ENCODE data around the gene SLC16A8.

The SLC16A8 gene

GRCh38 chr22:38112381-38112780 is 28.4 kb upstream of the SLC16A8 start:
- DNase-seq (ENCODE audit: low spot score): no peak

- DNase-seq (ENCODE audit: low spot score): no peak
Observed at GRCh38 chr22:38111925-38112355, 28.0 kb upstream of the SLC16A8 start.

GRCh38 chr22:38110863-38111852 is 27.2 kb upstream of the SLC16A8 start:
- DNase-seq (ENCODE audit: low spot score): no peak

- no peak for DNase-seq (ENCODE audit: low spot score)
Observed at GRCh38 chr22:38110008-38110862, 26.3 kb upstream of the SLC16A8 start, which contains the start of gene BAIAP2L2. TSS of gene BAIAP2L2 (minus strand) at chr22:38110684. CDS start at chr22:38110525, 159 bp downstream.

DNA sequence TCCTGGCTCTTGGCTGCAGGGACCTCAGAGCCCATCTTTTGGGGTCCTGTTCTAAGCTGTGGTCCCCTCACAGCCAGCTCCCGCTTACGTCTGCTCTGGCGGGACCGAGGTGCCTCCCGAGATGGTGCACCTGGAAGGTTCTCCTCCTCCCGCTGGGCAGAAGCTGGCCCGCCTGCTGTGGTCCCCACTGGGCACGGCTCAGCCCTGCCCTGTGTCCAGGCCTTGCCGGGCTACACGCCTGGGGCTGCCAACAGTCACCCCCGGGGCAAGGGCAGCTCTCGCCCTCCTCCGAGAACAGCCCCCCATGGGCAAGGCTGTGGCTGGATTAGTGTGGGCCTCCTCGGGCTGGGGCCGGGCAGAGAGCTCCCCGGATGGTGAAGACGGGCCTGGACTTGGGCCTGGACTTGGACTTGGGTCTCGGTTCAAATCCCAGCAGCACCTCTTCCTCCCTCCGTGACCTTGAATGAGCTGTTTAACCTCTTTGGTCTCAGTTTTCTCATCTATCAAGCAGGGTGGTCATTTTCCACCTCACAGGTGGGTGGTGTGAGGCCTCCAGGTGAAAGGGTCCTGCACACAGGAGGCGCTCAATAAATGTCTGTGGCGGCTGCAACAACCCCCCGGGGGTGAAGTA is 25.5 kb upstream of the SLC16A8 start:
- no peak for DNase-seq (ENCODE audit: low spot score)

DNA sequence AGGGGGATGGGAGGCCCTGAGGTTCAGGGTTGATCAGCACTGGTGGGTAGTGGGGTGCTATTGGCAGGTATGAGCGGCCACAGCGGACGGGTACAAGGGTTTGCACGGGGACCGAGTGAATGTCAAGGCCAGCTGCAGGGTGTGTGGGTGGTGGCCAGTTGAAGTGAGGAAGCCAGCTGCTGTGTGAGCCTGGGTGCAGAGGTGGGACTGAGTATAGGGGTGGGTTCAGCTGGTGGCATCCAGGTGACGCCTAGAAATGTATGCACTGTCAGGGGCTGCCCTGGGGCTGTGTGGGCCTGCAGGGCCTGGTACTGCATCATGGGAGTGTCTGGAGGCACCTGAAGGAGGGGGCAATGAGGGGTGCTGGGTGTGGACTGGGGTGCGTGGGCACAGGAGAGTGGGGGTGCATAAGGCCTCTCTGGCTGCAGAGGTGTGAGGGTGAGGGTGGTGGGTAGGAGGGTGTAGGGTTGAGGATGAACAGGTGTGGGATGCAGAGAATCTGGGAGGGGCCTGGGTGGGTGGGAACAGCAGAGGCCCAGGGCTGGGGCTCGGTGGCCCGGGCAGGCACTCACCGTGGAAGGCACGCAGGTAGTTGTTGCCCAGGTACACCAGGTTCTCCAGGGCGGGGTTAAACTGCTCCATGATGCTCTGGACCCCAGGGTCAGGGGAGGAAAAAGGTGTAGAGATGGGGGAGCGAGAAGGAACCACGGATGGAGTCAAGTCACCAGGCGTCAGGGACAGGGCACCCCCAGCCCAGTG is 24.8 kb upstream of the SLC16A8 start:
- DNase-seq (ENCODE audit: low spot score): no peak

DNA sequence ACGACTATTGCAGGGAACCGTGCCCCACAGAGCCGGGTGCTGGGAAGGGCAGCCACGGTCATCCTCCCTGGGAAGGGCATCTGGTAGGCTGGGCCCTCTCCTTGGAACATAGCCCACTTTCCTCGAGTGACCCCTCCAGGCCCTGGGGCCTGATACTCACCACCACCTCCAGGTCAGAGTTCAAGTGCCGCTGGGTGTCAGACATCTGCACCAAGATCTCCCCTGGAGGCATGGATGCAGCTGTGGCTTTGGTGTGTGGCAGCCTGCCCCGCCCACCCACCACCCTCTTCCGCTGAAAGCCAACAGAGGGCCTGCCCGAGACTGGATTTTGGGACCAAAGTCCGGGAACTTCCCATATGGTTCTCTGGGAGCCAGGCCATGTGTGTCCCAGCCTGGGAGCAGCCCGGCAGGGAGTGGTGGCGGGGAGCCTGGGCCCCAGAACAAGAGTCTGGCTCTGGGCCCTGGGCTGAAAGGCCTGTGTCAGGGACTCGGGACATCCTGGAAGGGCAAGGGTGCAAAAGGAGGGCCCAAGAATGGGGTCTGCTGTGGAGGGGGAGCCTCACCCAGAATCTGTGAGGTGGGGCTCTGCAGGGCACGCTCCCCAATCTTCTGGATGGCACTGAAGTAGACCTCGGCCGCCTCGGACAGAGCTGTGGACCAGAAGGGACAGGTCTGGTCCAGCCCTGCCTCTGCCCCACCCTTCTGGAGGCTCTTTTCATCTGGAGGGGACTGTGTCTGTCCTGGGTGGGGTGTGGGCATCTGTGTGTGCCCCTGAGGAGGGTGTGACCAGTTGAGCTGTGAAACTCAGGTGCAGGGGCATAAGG is 23.9 kb upstream of the SLC16A8 start:
- DNase-seq (ENCODE audit: low spot score): no peak

DNA sequence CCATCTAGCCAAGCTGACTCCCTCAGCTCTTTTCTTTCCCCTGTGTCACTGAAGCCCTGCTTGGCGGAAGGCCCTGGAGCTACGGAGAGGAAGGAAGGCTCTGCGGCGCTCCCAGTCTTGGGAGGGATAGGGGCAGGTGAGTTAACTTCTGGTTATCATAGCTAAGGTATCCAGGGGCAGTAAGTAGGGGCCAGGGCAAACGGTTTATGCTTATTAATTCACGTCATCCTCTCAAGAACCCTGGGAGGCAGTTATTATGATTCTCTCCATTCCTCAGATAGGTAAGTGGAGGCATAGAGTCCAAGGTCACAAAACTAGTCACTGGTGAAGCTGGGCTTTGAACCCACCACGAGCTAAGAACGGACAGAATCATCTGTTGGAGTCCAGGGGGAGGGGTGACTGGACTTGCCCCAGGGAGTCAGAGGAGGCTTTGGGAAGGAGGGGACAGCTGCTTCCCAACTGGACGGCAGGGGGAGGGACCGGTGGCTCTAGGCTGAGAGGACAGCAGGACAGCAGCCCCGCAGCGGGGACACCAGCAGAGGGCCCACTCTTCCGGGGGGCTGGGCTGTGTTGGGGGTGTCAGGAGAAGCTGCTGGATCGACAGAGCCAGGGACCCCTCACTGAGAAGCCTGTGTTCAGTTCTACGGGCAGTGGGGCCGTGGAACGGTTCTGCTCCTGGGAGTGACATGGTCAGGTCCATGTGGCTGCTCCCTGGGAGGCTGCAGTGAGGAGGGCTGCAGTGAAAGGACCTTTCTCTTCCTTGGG is 23.0 kb upstream of the SLC16A8 start:
- no peak for DNase-seq (ENCODE audit: low spot score)

DNA sequence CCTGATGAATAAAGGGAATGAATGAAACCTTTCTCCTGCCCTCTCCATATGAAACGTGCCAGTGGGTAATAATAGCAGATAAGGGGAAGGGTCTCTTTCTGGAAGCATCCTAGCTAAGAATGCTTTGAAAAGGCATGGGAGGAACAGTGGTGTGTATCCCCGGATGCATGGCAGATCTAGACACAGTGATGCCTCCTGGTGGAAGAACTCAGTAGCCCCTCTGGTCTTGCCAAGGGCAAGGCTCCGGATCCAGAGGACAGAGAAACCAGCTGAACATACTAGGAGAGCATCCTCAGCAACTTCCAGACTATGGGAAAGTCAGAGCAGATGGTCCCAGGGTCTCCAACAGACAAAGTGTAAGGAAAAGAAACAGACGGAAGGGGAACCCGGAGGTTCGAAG is 20.1 kb upstream of the SLC16A8 start:
- no peak for DNase-seq (ENCODE audit: low spot score)

GRCh38 chr22:38103641-38104040 is 19.7 kb upstream of the SLC16A8 start:
- no peak for DNase-seq (ENCODE audit: low spot score)

DNA sequence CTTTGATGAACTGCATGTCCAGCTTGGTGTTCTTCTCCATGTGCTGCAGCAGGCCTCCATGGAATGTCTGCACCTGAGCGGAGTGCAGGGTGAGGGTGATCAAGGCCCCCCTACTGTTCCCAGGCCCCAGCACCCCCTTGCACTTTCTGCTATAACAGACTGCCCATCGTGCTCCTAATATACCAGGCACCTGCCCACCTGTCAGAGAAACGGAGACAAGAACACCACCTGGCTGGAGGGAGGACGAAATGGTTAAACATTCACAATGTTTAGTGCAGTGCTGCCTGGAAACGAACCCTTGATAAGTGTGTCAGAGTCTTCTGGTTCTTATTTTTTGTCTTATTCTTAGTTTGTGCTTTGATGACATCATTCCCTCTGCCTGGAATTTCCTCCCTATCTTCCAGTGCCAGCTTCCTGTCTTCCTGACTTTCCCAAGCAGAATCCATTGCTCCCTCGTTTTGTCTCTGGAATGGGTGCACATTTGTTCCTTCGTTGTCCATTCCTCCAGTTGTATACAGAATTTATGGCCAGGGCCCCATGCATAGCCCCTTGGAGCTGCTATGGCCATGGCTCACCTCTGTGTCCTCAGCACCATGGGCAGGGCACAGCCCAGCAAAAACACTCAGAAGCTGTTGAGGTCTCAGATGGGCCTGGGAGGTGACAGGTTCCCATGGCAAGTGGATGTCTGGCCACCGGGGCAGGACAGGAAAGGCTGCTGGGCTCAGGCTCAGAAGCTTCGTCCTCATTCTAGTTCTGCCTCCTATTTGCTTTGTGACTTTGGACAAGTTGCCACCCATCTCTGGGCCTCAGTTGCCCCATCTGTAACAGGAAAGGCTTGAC is 14.6 kb upstream of the SLC16A8 start:
- DNase-seq (ENCODE audit: low spot score): no peak

- DNase-seq (ENCODE audit: low spot score): no peak
Observed at GRCh38 chr22:38097557-38098409, 13.8 kb upstream of the SLC16A8 start.

- DNase-seq (ENCODE audit: low spot score): no peak
Observed at GRCh38 chr22:38097058-38097457, 13.1 kb upstream of the SLC16A8 start.

- no peak for DNase-seq (ENCODE audit: low spot score)
Observed at GRCh38 chr22:38089474-38089851, 5.5 kb upstream of the SLC16A8 start.

- no peak for DNase-seq (ENCODE audit: low spot score)
Observed at GRCh38 chr22:38088629-38089473, 4.9 kb upstream of the SLC16A8 start.

- no peak for DNase-seq (ENCODE audit: low spot score)
Observed at GRCh38 chr22:38087855-38088254, 3.9 kb upstream of the SLC16A8 start.

DNA sequence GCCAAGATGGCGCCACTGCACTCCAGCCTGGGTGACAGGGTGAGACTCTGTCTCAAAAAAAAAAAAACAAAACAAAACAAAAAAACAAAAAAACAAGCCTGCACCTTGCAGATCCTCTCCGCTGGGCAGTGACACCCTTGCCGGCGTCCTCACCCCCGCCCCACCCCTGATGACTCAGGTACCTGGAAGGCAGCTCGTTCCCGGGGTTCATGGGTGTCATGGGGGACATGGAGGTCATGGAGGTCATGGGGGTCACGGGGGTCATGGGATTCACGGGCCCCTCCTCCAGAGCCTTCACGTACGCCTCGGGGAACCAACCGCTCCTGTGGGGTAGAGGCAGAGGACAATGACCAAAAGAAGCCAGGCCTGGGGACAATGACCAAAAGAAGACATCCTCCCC is 3.0 kb upstream of the SLC16A8 start:
- no peak for DNase-seq (ENCODE audit: low spot score)

All from pons (tissue), 1 donor.